ENCODE results near the gene MTA1.

DNA sequence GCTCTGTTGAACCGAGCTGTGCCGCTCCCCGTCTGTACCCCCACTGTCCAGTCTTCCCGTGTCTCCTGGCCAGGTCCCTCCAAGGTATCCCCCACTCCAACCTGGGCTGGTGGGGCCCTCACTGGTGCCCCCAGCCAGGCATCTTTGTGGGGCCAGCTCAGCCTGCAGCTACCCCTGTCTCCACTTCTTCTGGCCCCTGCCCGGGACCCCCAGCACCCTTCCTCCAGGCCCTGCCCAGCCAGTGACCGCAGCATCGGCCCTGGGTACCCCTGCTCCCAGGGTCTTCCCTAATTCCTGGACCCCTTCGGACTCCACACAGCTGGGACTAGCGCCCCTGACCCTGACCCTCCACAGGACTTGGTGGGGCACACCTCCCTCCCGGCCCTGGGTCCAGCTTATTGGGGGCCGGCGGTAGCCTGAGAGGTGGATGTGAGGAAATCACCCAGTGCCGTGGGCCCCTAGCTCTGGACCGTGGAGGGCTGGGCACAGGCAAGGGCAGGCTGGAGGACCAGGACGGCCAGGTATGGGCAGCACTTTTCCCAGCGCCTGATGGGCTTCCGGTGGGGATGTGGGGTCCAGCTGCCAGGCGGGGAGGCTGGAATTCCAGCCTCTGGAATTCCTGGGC is 63.0 kb downstream of the MTA1 start:
- TF ChIP-seq POLR2A (IDR thresholded peaks at IDR 0.05; ENCODE audit: low read depth, low read length) (no peak), POLR2AphosphoS5 (IDR thresholded peaks at IDR 0.05; ENCODE audit: low read depth, low read length) (no peak)
